Measurements from ENCODE around the gene NPHP4.

NPHP4 gene

DNA sequence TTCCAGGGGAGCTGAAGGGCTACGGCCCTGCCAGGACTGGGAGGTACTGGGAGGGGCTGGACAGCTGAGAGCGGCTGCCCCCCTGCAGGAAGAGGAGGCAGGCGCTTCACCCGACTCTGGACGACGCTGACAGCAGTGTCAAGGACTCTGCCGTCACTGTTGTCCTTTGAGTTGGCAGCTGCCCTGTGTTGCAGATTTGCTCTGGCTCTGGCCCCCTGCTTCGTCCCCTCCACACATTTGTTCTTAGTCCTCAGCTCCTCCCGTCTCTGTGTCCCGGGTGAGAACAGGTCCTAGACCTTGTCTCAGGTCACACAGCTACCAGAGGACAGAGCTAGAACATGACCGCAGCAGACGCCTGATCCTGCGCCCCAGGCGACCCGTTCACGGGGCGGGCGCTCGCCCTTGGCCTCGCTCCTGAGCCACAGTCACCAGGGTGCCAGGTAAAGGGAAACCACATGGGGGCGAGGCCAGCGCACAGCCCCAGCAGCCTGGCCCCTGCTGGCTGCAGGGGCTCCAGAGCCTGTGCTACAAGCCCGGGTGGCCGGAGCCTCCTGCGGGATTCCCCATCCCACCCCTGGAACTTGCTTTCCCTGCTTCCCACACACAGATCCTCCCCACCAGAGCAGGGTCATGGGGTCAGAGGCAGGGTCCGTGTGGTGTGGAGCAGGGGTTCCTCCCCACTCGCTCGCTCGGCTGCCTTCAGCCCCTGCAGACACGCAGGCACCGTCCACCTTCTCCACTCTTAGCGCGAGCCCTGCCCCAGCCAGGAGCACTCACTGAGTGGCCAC lies 10.7 kb upstream of the NPHP4 start:
- DNase-seq, result no peak

DNA sequence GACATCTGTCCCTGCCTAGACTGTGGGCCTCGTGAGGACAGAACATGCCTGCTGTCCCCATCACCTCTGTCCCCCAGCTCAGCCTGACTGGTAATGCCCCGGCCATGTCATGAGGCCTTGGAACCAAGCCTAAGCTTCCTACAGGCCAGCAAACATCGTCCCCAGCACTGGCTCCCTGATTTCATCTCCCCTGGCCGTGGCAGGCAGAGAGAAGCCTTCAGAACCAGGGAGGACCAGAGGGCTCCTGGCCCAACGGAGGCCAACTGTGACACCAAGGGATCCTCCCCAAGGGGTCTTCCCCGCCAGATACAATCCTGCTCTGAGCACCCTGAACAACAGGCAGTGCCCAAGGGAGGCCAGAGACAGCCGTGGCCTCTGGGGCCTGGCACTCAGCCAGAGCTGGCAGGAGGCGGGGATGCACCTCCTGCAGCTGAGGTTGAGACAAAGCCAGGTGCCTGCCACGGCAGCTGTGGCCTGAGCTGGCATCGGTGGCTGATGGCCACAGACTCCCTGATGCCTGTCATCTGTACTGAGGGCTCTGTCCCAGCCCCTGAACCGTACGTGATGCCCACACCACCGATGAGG lies 9.9 kb upstream of the NPHP4 start:
- DNase-seq, result no peak

DNA sequence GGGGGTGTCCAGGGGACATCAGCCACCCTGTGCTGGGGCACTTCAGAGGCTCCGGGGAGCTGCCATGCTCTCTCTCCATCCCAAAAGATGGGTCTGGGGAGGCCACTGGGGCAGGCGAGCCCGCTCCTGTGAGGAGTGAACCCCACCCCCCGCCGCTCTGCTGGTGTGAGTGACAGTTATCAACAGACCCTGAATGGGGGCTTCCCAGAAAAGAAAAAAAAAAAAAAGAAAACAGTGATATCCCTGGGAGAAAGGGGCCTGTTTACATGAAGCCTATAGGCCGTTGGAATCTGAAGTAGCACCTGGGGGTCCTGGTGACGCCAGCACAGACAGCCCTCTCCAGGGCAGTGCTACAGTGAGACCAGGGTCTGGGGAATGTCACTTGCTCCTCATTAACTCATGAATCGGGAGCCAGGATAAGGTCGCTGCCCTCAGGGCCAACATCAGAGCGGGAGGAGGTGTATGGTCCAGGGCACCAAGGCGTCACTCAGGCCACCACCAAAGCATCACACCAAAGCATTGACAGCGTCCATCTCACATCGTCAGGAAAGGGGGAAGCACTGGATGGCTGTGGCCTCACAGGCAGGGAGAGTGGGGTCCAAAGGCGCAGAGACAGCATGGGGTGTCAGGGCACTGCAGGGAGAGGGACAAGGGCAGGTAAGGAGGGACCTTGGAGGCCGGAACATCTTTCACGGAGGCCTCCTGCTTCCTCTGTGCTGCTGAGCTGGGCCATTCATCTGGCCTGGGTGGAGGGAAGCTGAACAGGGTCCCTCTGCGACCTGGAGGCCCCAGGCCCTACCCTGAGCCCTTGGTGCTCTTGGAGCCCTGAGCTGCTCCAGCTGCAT lies 8.4 kb upstream of the NPHP4 start:
- no peak for DNase-seq

DNA sequence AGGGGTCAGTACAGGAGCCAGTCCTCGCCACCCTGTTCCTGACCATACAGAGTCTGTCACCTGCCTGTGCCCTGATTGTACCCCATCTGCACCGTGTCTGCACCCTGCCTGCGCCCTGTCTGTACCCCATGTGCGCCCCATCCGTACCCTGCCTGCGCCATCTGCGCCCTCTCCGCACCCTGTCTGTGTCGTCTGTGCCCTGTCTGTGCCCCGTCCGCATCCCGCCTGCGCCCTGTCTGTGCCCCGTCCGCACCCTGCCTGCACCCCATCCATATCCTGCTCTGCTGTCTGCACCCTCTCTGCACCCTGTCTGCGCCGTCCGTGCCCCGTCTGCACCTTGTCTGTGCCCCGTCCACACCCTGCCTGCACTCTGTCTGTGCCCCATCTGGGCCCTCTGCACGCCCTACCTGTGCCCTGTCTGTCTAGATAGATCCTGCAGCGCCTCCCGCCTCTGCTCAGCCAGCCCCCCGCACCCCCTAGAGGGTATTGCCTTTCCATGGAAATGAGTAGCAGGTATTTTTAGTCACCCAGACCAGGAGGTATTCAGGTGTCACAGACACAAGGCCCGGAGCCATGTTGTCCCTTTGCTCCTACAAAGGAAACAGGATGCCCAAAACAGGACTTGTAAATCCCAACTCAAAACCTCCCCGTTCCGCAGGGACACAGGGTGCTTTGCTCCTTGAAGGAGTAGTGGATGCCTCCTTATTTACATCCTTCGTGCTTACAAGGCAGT lies 7.7 kb upstream of the NPHP4 start:
- DNase-seq, result no peak

DNA sequence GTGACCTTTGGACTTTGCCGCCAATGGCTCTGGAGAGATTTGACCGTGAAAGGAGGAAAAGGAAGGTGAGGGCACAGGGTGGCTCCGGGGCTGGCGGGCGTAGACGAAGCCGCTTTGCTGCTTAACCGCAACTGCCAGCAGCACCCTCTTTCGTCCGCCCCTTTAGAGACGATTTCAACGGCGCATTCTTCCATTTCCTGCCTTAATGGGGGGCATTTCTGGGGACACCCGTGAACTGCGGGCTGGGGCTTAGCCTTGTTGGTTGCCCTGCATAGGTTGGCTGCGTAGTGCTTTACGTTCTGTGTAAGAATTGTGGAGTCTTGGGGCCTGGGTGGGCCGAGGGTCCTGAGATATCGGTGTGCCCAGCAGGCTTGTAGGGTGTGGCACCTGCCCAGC lies 6.7 kb upstream of the NPHP4 start:
- no peak for DNase-seq

DNA sequence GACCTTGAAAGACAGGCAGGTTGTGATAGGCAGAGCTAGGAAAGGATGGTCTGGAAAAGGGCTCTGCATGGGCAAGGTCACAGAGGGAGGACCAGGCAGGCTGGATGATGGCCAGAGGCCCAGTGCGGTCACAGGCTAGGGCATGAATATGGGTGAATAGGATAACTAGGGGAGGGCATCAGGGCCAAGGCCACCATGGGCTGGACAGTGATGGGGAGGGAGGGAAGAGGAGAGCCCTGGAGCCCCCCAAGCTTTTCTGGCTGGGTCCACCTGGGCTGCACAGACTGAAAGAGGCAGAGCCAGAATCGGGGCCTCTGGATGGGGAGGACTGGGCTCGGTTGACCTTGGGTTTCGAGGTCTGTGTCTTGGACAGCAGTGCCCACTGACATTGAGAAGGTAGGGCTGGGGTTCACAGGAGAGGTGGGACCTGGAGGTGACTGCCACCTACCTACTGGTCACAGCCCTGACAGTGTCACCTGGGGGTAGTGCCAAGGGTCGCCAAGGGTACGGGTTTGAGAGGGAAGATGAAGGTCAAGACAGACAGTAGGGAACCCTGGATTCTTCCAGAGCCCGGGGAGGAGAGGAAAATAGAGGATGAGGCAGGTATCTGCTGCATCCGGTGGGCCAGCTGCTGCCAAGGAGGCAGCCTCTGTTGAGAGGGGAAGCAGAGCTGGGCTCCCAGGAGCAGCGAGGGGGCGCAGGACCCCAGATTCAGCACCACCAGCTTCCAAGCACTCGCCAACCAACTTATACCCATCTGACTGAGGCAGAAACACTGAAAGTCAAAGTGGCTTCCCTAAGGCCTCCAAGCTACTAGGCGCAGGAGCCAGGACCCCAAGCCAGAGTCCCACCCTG lies 6.1 kb upstream of the NPHP4 start:
- DNase-seq, result no peak

DNA sequence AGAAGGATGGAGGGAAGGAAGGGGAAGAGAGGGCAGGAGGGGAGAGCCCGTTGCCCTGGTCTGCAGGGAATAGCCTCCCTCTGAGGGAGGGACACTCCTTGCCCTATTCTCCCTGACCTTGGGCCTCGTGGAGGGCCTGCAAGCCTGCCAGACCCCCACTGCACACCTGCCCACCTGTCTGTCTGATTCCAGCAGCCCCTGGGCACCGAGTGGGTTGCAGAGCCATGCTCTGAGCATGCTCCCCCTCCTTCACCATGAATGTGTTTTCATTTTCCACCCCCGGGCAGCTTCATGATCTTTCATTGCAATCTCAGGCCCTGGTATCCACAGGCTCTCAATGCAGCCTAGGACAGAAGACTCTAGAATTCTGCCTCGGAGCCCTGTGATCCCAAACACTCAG lies 5.1 kb upstream of the NPHP4 start:
- no peak for DNase-seq

DNA sequence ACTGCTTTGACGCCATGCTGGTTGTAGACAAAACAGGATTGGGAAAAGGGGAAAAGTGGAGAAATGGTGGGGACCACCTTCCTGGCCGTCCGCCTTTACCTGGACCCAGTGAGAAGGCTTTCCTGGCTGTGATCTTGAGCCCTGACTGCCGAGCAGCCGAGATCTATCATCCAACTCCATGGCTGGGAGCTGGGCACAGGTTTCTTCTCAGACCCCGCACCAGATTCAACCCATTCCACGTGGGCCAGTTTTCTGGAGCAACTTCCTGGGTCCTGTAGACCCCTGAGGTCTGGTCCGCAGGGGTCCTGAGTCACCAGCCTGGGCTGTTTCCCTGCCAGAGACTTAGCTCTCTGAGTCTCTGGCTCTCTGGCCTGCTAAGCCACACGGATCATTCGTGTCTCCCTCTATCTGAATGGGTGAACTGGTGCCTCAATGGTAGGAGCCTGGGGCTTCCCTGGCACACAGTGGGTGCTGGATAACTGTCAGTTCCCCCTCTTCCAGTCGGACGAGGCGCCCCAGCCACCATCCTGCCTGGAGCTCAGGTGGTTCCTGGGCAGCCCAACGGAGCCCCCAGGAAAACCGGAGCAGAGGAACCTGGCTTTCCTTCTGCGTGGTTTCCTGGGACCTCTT lies 4.5 kb upstream of the NPHP4 start:
- DNase-seq, result no peak

DNA sequence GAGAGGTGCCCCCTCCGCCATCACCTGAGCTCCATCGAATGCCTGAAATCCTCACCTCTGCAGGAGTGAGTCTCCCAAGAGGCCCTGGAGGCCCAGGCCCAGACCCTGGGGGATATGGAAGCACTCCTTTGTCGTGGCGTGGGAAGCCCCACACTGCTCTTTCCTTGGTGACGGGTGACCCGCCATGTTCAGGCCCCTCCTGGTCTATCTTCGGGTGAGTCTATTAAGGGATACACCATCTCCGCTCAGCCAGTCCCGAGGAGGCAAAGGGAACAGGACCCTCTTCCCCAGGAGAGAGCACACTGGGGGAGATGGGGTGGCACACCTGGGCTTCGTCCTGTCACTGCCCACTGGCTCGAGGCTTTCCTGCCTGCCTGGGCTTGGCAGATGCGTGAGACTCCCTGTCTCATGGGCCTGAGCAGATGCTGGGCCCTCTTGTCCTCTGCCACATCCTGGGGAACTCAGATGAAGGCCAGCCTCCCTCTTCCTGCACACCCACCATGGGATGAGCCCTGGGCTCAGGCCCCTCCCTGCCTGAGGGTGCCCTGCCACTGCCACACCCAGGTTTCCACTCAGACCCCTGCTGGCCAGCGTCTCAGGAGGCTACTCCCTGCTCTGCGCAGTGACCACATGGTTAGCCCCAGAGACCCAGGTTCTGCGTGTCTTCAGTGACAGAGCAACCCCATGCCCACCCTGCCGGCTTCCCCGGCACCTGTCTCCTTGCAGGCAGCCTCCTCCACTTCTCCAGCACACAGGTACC lies 3.8 kb upstream of the NPHP4 start:
- no peak for DNase-seq

DNA sequence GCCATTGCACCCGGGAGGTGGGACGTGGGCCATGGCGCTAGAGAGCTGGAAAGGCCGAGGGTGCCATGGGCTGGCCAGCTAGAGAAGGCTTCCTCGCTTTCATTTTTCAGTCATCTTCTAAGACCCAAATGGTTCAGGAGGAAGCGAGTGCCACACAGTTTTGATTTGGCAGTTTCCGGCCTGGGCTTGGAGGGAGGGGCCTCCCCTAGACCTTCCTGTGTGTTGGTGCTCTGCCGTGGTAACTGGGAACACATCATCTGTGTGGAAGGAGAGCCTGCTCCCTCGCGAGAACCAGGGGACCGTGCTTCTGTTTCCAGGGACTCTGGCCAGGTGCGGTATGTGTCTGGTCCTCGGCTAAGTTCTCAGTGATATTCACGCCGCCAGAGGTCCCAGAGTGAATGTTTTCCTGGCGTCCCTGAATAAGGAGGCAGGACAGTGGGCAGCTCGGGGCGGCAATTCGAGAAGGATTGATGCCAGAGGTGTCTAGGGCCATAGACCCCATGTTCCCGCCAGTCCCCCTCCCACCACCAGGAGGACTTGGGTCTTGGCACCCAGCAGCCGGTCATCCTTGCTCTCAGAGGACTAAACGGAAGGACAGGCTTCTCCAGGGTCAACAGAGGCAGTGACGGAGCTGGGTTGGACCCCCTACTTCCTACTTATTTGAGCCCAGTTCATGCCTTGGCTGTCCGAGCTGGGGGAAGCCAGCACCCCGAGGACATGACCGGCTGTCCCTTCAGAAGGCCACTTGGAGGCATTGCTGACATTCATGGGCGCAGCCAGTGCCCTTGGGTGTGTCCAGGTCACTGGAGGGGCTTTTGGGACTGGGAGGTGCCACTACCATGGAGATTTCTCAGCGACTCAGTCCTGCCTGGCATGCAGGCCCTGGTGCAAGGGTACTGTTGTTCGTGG lies 2.7 kb upstream of the NPHP4 start:
- DNase-seq, result peak in 1 of 2 donors; percentile 15

DNA sequence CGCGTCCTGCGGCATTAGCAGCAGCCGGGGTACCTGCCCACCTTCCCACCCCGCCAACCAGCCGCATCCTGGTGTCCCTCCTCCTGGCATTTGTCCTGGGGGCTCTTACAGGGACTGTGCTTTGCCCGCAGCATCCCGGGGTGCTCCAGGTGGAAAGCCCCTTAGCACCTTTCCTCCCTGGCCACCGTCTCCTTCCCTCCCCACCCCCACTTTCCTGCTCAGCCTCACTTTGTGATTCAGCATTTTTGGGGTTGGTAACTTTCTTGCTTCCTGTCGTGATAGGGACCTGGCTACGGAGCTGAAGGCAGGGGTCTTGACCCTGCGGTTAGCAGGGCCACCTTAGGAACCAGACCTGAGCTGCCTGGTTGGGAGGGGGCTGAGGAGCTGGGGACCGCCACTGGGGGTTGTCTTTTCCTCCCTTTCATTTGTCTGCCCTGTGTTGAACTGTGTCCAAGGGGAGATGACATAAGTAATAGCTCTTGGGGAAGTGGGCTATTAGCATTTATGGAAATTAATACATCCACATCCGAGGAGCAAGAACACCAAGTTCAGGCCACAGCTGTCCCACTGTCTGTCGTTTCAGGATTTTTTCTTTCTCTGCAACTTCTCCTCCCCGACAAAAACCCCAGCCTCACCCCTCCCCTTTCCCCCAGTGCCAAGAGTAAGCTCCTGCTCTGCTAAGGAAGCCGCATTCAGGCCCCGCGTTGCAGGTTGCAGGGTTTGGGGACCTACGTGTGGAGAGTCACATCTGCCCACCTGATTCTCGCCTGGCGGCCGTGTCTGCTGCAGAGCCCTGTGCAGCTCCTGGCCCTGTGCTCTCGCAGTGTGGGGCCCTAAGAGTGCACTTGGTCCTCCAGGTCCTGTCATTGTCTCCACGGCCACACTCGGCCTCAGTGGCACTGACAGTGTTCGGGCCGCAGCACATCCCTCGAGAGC lies 1.6 kb upstream of the NPHP4 start:
- DNase-seq, result peak in 1 of 2 donors; percentile 18

DNA sequence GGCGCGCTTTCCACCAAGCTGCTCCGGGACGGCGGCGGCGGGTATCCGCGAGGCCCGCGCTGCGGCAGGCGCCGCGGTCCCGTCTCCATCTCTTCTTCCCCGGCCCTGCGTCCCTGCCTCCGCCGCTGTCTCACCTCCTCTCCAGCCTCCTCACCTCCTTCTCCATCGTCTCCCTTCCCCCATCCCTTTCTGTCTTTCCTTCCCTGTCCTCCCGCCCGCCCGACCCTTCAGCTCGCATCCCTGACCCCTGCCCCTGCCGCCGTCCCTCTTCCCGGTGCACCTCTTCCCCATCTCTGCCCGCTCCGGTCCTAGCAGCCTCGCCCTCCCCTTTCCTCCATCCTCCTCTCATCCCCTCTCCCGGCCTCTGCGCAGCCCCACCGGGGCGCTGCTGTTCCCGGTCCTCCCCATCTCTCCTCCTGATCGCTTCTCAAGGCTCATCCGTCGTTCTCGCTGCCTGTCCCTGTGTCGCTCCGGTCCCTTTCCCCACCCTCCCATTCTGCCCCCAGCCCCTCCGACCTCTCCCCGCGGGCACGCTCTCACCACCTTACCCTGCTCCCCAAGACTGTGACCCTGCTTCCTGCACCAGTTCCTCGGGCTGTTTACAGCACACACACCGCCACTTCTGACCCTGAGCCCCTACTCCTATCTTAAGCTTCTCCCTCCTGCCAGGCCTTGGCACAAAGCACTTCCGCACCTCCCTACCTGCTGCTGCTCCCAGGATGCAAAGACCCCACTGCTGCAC lies 760 bp upstream of the NPHP4 start:
- no peak for DNase-seq

DNA sequence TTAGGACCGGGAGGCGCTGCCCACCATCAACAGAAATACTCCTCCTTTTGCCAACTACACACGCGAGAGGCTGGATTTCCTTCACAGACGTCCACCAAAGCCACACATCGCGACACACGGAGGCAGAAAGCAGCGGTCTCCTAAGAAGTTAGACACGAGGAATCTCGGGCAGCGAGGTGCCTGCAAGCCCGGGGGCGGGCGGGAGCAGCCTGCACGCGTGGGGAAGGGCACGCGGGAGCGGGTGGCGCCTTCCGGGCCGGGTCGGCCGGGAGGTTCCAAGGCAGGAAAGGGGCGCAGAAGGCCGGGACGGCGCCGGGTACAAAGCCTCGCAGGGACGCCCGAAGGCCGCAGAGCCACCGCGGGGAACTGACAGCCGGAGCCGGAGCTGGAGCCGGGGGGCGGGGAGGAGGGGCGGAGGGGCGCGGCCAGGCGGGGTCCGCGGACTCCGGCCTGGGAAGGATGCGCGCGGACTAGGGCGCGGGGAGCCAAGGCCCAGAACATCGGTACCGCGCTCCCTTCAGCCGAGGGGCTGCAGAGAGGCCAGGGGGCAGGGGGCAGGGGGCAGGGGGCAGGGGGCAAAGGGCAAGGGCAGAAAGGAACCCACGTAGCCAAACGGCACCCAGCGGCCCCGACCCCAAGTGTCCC lies 722 bp downstream of the NPHP4 start:
- DNase-seq, result peak in 1 of 2 donors; percentile 2

DNA sequence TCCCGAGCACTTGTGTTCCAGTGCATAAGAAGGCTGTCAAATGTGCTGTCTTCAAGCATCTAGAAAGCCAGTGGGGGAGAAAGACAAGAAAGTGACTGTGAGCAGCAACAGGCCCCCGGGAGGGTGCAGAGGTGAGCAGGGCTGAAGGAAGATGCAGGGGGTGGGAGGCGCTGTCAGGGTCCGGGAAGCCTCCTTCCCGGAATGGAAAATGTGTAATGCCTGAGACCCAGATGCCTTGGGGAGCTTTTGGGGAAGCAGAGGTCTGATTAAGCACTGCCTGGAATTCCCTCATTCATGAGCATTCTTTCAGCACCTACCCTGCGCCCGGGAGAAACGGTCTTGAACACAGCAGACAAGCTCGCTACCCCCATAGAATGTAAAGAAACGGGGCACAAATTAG lies 1.3 kb downstream of the NPHP4 start:
- no peak for DNase-seq

DNA sequence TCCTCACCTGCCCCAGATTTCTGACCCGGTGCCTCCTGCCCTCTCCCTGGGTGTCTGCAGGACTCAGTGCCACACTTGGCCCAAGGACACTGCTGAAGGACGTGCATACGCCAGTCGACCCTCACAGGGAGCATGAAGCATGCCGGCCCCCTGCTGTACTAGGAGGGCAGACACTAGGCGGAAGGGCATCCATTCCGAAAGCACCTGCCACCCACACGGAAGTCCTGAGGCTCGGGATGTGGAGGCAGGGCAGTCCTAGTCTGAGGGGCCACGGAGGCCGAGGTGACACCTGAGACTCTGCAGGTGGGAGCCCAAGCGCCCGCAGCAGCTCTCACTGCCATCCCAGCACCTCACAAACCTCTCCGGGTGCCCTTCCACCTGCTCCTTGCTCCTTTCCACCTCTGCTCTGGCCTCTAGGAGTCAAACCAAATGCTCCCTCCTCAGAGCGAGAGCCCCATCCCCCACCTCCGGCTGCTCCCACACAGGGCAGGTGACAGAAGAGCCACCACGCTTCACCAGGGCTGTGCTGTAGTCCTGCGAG lies 2.4 kb downstream of the NPHP4 start:
- DNase-seq, result no peak

DNA sequence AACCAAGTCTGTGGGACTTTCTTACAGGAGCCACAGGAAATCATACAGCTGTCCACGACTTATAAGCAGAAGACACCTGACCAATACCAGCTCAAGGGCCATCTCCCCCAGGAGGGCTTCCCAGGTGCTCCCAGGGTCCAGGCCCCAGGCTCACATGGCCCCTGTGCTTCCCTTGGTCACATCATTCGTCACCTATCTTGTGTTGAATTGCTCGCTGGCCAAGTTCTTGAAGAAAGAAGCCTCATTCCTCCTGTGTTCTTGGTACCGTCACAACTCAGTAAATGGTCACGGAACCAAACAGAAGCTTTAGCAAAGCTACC lies 3.0 kb downstream of the NPHP4 start:
- no peak for DNase-seq

DNA sequence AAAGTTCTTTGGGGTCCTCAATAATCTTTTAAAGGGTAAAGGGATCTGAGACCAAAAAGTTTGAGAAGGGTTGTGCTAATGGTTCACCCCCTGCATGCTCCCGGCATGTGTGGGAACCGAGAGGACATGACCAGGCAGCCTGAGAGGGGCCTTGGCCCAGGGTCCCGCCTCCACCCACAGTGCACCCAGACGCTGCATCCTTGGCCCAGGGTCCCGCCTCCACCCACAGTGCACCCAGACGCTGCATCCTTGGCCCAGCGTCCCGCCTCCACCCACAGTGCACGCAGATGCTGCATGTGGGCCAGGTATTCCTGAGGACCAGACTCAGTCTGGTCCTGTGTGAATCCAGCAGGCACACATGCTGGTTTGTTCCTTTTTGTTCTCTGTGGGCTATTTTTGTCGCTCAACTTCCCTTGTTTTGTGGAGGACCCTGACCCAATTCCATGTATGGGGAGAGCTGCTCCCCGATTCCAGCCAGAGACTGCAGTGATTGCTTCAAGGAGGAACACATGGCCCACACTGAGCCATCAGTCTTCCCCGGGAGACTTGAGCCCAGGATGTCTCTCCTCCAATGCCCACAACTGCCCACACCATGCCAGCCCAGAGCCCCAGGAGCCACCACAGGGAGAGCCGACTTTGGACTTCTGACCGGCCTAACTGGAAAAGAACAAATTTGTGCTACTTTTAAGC lies 3.5 kb downstream of the NPHP4 start:
- no peak for DNase-seq

Measured in inflammatory macrophage treated with lipopolysaccharide for 1 hour (primary cell).